ENCODE measurements around the gene CPA1. TPM values are rescaled to one million over a fixed set of nuclear protein-coding genes. Genes with fewer than 3 reads are reported as not detected.

The CPA1 gene
- total RNA-seq, 1 experiment from 2014 or later, result not detected

GRCh38 chr7:130386876-130387275 is 6.6 kb downstream of the CPA1 start:
- H4K8ac ChIP-seq (replicated peaks; ENCODE audit: insufficient read length, low read depth, low read length), result no peak overlapping the region
- no peak overlapping the region for H3K23ac ChIP-seq (ENCODE audit: insufficient read length, low read depth, low read length)
- no peaks in the 10 kb centered on the region for H3K23me2 ChIP-seq (ENCODE audit: insufficient read length, low read depth, low read length, poor library complexity, severe bottlenecking)
- H3K18ac ChIP-seq (ENCODE audit: insufficient read length, low read depth, low read length), result no peak overlapping the region
- no peak for TF ChIP-seq CTCF (conservative IDR thresholded peaks at IDR 0.05)
- Mint-ChIP-seq H3K4me1 (no peaks in the 10 kb centered on the region), H3K27ac (no peak overlapping the region), H3K27me3 (ENCODE audit: low read depth) (peaks cover 3% of the 10 kb centered on the region; the same call in 1 of the 2 replicates), H3K36me3 (ENCODE audit: insufficient read depth in 1 of 3, low read depth in 3 of 3) (peaks cover 2 to 4% (median 2%) of the 10 kb centered on the region in 3 experiments; a peak in 4 of 7 replicates), H3K4me3 (no peak overlapping the region), H3K9me3 (peaks cover 0 to 6% of the 10 kb centered on the region in 2 experiments; a peak in 3 of 5 replicates)
- no peaks in the 10 kb centered on the region for H3K79me1 ChIP-seq (ENCODE audit: insufficient read depth, low read depth, low read length, poor library complexity, severe bottlenecking)
- no peak overlapping the region for H3T11ph ChIP-seq (ENCODE audit: low read length)
- no peak overlapping the region for H3K56ac ChIP-seq (ENCODE audit: insufficient read length, low read depth, low read length)
- no peaks in the 10 kb centered on the region for H3K79me2 ChIP-seq (ENCODE audit: insufficient read depth, low read length)
- H4K5ac ChIP-seq (ENCODE audit: insufficient read length, low read depth, low read length), result no peak overlapping the region
- no peaks in the 10 kb centered on the region for H3K4me1 ChIP-seq (ENCODE audit: insufficient read depth, low read length)
- no peak overlapping the region for H2AK5ac ChIP-seq (ENCODE audit: insufficient read length, low read length)
- H3K9me3 ChIP-seq (ENCODE audit: control insufficient read depth, low read depth, low read length), result no peaks in the 10 kb centered on the region
- H2BK20ac ChIP-seq (ENCODE audit: low read depth, low read length, poor library complexity, severe bottlenecking), result no peak overlapping the region
- H3K9ac ChIP-seq (ENCODE audit: extremely low read depth, insufficient read length, low read length), result no peak overlapping the region
- no peak overlapping the region for H2BK12ac ChIP-seq (ENCODE audit: insufficient read length, low read depth, low read length)
- no peak overlapping the region for H2BK5ac ChIP-seq (ENCODE audit: insufficient read length, low read length)
- no peak overlapping the region for H4K91ac ChIP-seq (ENCODE audit: insufficient read length, low read depth, low read length)
- no peak overlapping the region for H3K4me2 ChIP-seq (ENCODE audit: insufficient read depth, insufficient read length, low read length)
- H2BK120ac ChIP-seq (ENCODE audit: low read depth, low read length, poor library complexity, severe bottlenecking), result no peak overlapping the region
- H4K20me1 ChIP-seq (ENCODE audit: control insufficient read depth, insufficient read depth, insufficient read length), result no peaks in the 10 kb centered on the region
- no peak overlapping the region for H2BK15ac ChIP-seq (ENCODE audit: low read depth, low read length)
- H3K27me3 ChIP-seq (ENCODE audit: insufficient read depth, low read length), result no peaks in the 10 kb centered on the region
- no peak overlapping the region for H3K14ac ChIP-seq (ENCODE audit: insufficient read depth, low read length)
- no CpG with 5 or more reads among the region's 3 CpGs for WGBS (ENCODE audit: extremely low coverage, insufficient read length, low lambda C conversion rate)
- H2AFZ ChIP-seq (ENCODE audit: low read length), result no peak overlapping the region
- no peak overlapping the region for H3K27ac ChIP-seq (ENCODE audit: insufficient read length, low read depth, low read length)
- no peak for DNase-seq
- no peak overlapping the region for H3K4ac ChIP-seq (ENCODE audit: low read depth, low read length)
